Pancreas (tissue), 10 donors: ENCODE data around the gene CENPF. TPM values are rescaled to one million over a fixed set of nuclear protein-coding genes. Genes with fewer than 3 reads are reported as not detected.

Experiments used
- ATAC-seq, 4 donors: fragments of 200-7000 bp; cut with Tn5 transposase; one replicate each; pipeline versions ENCODE4 v1.8.0 to v1.9.1; 2020; ENCODE audit warnings: mild to moderate bottlenecking in 4 of 4, moderate library complexity in 4 of 4
- DNase-seq, 6 donors: peaks; one replicate each; pipeline ENCODE4 v3.0.0-alpha.2; 2020
- FAIRE-seq: peaks from 2 replicates; lab custom pipeline; 2012; peaks lifted over from hg19 to GRCh38; lab: Jason Lieb, UNC
- H3K27ac ChIP-seq, 4 donors: fragments of 200-600 bp; sonication (generic); 1 replicate in 3 of 4; 2 replicates in 1 of 4; pipeline versions ENCODE4 v1.5.0 to v1.8.0; 2020
- H3K27me3 ChIP-seq, 4 donors: fragments of 200-600 bp; one replicate each; pipeline ENCODE4 v1.8.0; 2021
- H3K36me3 ChIP-seq, 3 donors: fragments of 200-600 bp; sonication (generic) in 1 of 3; one replicate each; pipeline versions ENCODE4 v1.5.0 to v1.8.0; 2020 to 2021
- H3K4me1 ChIP-seq, 3 donors: fragments of 200-600 bp; one replicate each; pipeline ENCODE4 v1.8.0; 2021
- H3K4me3 ChIP-seq, 4 donors: fragments of 200-600 bp; sonication (generic) in 2 of 4; one replicate each; pipeline versions ENCODE4 v1.5.0 to v1.8.0; 2020 to 2021
- H3K9me3 ChIP-seq, 4 donors: fragments of 200-600 bp; one replicate each; pipeline ENCODE4 v1.8.0; 2021
- CTCF ChIP-seq, 4 donors: fragments of 200-600 bp; sonication (generic) in 3 of 4; IDR thresholded peaks; one replicate each; pipeline versions ENCODE4 v1.5.0 to v1.8.0; 2021; ENCODE audit warnings: antibody characterized with exemption in 4 of 4
- WGBS, 2 donors: extraction: QIAGEN DNeasy Blood & Tissue Kit; methylation state at CpG; one replicate each; pipeline ENCODE4 v1.1.7; 2013; 5-methylcytosine and 5-hydroxymethylcytosine counted together
- intact Hi-C, 3 donors: fragments of 100-400 bp; cut with DNase I; formaldehyde crosslinking; loops; one replicate each; pipeline versions ENCODE4 v1.11.1 to v1.14.2; 2022
- polyA plus RNA-seq, 2 donors: library from polyadenylated mRNA; stranded (reverse); fragments of 200-250 nt; gene quantifications; one replicate each; pipeline ENCODE4 v1.2.3, GENCODE V29; 2013
- total RNA-seq, 6 donors: library from RNA; stranded (reverse); fragmentation: NEBNext Ultra II Directional in 4 of 6; extraction: Animal tissue kit (Norgen Biotek cat#: 25700) in 4 of 6; gene quantifications; one replicate each; pipeline versions ENCODE4 v1.2.1 to v1.2.4, GENCODE V29; 2021 to 2023
- donor health status: healthy with polysubstance abuse.
- donor health status: DM: no; HTN: no; CAD: no; lungs with moderate emphysema.
- donor health status: DM: no; HTN: no; CAD: no.
- donor health status: control.
- donor health status: control.
- donor health status: Bipolar disorder and iron deficiency.
- donor health status: DM: yes; HTN: yes; CAD: no.
- donor health status: DM: no; HTN: no; CAD: no.
- donor health status: DM: no; HTN: no; CAD: no.
- donor health status: DM: yes; HTN: yes; CAD: no.

The CENPF gene
- total and polyA plus RNA-seq, 8 donors: 0.05 to 2.0 (median 0.30) TPM

GRCh38 chr1:214709241-214709640 is 106.2 kb downstream of the CENPF start:
- Histone ChIP-seq H3K4me3 (no peak overlapping the region), H3K36me3 (no peaks in the 10 kb centered on the region), H3K27ac (no peak overlapping the region), H3K9me3 (no peaks in the 10 kb centered on the region), H3K4me1 (no peaks in the 10 kb centered on the region), H3K27me3 (no peaks in the 10 kb centered on the region)
- 61 to 68% methylated on average over 5 of the region's 5 CpGs for WGBS, 2 donors
- no peak for DNase-seq
- ATAC-seq: no peak
- no peak for TF ChIP-seq CTCF (IDR thresholded peaks at IDR 0.05)
- intact Hi-C loops: no loop called here
- no peak for FAIRE-seq

- intact Hi-C loops: no loop called here
- no peak for FAIRE-seq
- Histone ChIP-seq H3K4me1 (no peaks in the 10 kb centered on the region), H3K9me3 (no peaks in the 10 kb centered on the region), H3K27ac (no peak overlapping the region), H3K27me3 (no peaks in the 10 kb centered on the region), H3K4me3 (no peak overlapping the region), H3K36me3 (no peaks in the 10 kb centered on the region)
- no peak for TF ChIP-seq CTCF (IDR thresholded peaks at IDR 0.05)
- ATAC-seq: no peak
- WGBS, 2 donors: 44% methylated on average over 2 of the region's 2 CpGs
- DNase-seq: no peak
These were observed 109.7 kb downstream of the CENPF start for GRCh38 chr1:214712737-214713136.

Other genes starting within 250 kb of the CENPF start
- 10 to 100 TPM in 4 of 6 donors, 1 to 10 TPM in 2; 7.1 to 17.5 (median 14.9) TPM for gene PTPN14, start 51.6 kb upstream of the CENPF start, total RNA-seq
- 1 to 10 TPM; 1.9 to 3.7 TPM for gene PTPN14, start 51.6 kb upstream of the CENPF start, polyA plus RNA-seq